Measurements from ENCODE around the gene LDLRAD4.

- TF ChIP-seq CTCF (IDR thresholded peaks at IDR 0.05) (peak; percentile 36 to 61 (median 54)), POLR2AphosphoS5 (IDR thresholded peaks at IDR 0.05) (no peak)
Measured at GRCh38 chr18:13216711-13217465, 1.7 kb upstream of the LDLRAD4 start.

Measured in upper lobe of left lung (tissue), 4 donors.